HepG2 (cell line): ENCODE measurements around the gene HS6ST2. TPM values are rescaled to one million over a fixed set of nuclear protein-coding genes. Genes with fewer than 3 reads are reported as not detected.

Experiments
- ATAC-seq: fragments of 200-7000 bp; cut with Tn5 transposase; 3 replicates; pipeline ENCODE4 v1.9.1; 2020; ENCODE audit warnings: mild to moderate bottlenecking, moderate library complexity
- BruUV-seq: library from RNA; stranded (reverse); fragments of 400-500 nt; replicated peaks from 2 replicates; lab custom pipeline; 2021; lab: Mats Ljungman, UMichigan
- CTCF ChIA-PET: fragments of 300-600 bp; formaldehyde crosslinking; extraction: SDS; loops from one replicate; lab custom pipeline; 2021; ENCODE audit warnings: low total read pairs, inconsistent platforms, low intra/inter-chr PET ratio; lab: Yijun Ruan, JAX
- POLR2A ChIA-PET: fragments of 350-600 bp; sonication (Branson Sonifier 250); formaldehyde crosslinking; loops from one replicate; lab custom pipeline; 2020; ENCODE audit warnings: antibody characterized with exemption, inconsistent platforms; lab: Yijun Ruan, JAX
- DNase-seq: peaks from one replicate; pipeline ENCODE4 v3.0.0-alpha.2; 2015; ENCODE audit warnings: low spot score
- FAIRE-seq: peaks from 3 replicates; lab custom pipeline; 2011; peaks lifted over from hg19 to GRCh38; lab: Jason Lieb, UNC
- H2AFZ ChIP-seq: one replicate; pipeline ENCODE4 v1.6.1; 2011; ENCODE audit warnings: low read length, inconsistent platforms
- H3K27ac ChIP-seq: fragments of 300-600 bp; 3 replicates; pipeline ENCODE4 v1.8.0; 2011; ENCODE audit warnings: mixed run types, mild to moderate bottlenecking, mixed read lengths, low read length, inconsistent platforms; ENCODE audit not compliant: insufficient read depth; ENCODE audit errors: extremely low read length
- H3K27me3 ChIP-seq, 2 experiments: fragments of 200-600 bp in 1 of 2; 2 replicates in 1 of 2; 3 replicates in 1 of 2; pipeline versions ENCODE4 v1.6.0 to v1.8.0; 2011; ENCODE audit warnings: low read length in 2 of 2, mild to moderate bottlenecking in 2 of 2, moderate library complexity in 2 of 2, inconsistent platforms in 1 of 2; ENCODE audit not compliant: insufficient read depth in 2 of 2, control insufficient read depth in 1 of 2
- H3K36me3 ChIP-seq, 2 experiments: fragments of 200-600 bp in 1 of 2; replicated peaks in 1 of 2; 2 replicates in 1 of 2; 3 replicates in 1 of 2; pipeline versions ENCODE4 v1.5.1 to v1.8.0; 2011; ENCODE audit warnings: low read length in 2 of 2, inconsistent platforms in 1 of 2; ENCODE audit not compliant: insufficient read depth in 2 of 2, control insufficient read depth in 1 of 2
- H3K4me1 ChIP-seq: 2 replicates; pipeline ENCODE4 v1.5.1; 2012; ENCODE audit warnings: low read length, inconsistent platforms; ENCODE audit not compliant: insufficient read depth
- H3K4me2 ChIP-seq: 2 replicates; pipeline ENCODE4 v1.6.0; 2011; ENCODE audit warnings: low read depth, low read length, inconsistent platforms
- H3K4me3 ChIP-seq, 3 experiments: fragments of 200-600 bp in 1 of 3; sonication (generic), shearing (Covaris generic) in 1 of 3; replicated peaks in 1 of 3; 2 replicates each; pipeline ENCODE4 v1.5.1; 2011 to 2016; ENCODE audit warnings: low read length in 3 of 3, inconsistent platforms in 2 of 3, low read depth in 2 of 3, mild to moderate bottlenecking in 2 of 3, control low read depth in 1 of 3, mixed read lengths in 1 of 3; ENCODE audit not compliant: insufficient read depth in 1 of 3
- H3K79me2 ChIP-seq: one replicate; pipeline ENCODE4 v1.6.1; 2011; ENCODE audit warnings: low read length, inconsistent platforms; ENCODE audit not compliant: insufficient read depth
- H3K9ac ChIP-seq: 2 replicates; pipeline ENCODE4 v1.6.0; 2011; ENCODE audit warnings: mild to moderate bottlenecking, low read depth, low read length, inconsistent platforms; ENCODE audit not compliant: insufficient read depth
- H3K9me3 ChIP-seq: 2 replicates; pipeline ENCODE4 v1.5.1; 2012; ENCODE audit warnings: mild to moderate bottlenecking, low read length
- H4K20me1 ChIP-seq: 2 replicates; pipeline ENCODE4 v1.6.0; 2011; ENCODE audit warnings: inconsistent platforms, mild to moderate bottlenecking, low read length, moderate library complexity; ENCODE audit not compliant: insufficient read depth
- CENPBD1 ChIP-seq: sonication (generic); formaldehyde crosslinking; IDR thresholded peaks from 2 replicates; pipeline ENCODE4 v1.8.0; 2022; ENCODE audit warnings: missing genetic modification reagents, low read depth, mild to moderate bottlenecking, borderline replicate concordance
- HMG20B ChIP-seq: conservative IDR thresholded peaks from 2 replicates; pipeline ENCODE4 v1.6.1; 2016; ENCODE audit warnings: missing genetic modification reagents, missing compliant biosample characterization
- REL ChIP-seq: sonication (generic); formaldehyde crosslinking; conservative IDR thresholded peaks from 2 replicates; pipeline ENCODE4 v1.8.0; 2022; ENCODE audit warnings: mild to moderate bottlenecking, missing genetic modification reagents, moderate library complexity
- RFXAP ChIP-seq: sonication (generic); formaldehyde crosslinking; IDR thresholded peaks from 2 replicates; pipeline ENCODE4 v1.4.0; 2020; ENCODE audit warnings: missing genetic modification reagents, borderline replicate concordance
- ZNF318 ChIP-seq: sonication (generic); formaldehyde crosslinking; IDR thresholded peaks from 2 replicates; pipeline ENCODE4 v1.4.0; 2020; ENCODE audit warnings: mild to moderate bottlenecking, missing genetic modification reagents
- ZNF788 ChIP-seq: sonication (generic); formaldehyde crosslinking; IDR thresholded peaks from 2 replicates; pipeline ENCODE4 v1.5.0; 2020; ENCODE audit warnings: mild to moderate bottlenecking, missing genetic modification reagents, borderline replicate concordance
- WGBS: methylation state at CpG from one replicate; pipeline ENCODE4 v1.1.6; 2017; ENCODE audit warnings: low lambda C conversion rate; 5-methylcytosine and 5-hydroxymethylcytosine counted together
- in situ Hi-C: cut with HindIII; loops from 2 replicates; pipeline ENCODE4 v1.10.0; 2017; ENCODE audit warnings: low pct_unique_long_range_greater_than_20kb; ENCODE audit not compliant: extremely low pct_ligation_motif_present
- intact Hi-C: fragments of 100-400 bp; cut with micrococcal nuclease; formaldehyde crosslinking; loops from one replicate; pipeline ENCODE4 v1.10.0; 2022; ENCODE audit not compliant: unreplicated experiment
- polyA plus RNA-seq, 8 experiments: library from polyadenylated mRNA; depleted of rRNA in 3 of 8; stranded (reverse) in 7 of 8; unstranded in 1 of 8; fragments of >200 nt; fragmentation: Illumina TruSeq in 4 of 8; extraction: Trizol in 4 of 8; gene quantifications; 2 replicates each; pipeline versions ENCODE4 v1.2.1 to v1.2.3, GENCODE V29; 2011 to 2016; ENCODE audit warnings: low read depth in 4 of 8, missing spikeins in 1 of 8, mixed read lengths in 1 of 8; ENCODE audit not compliant: insufficient read depth in 1 of 8
- total RNA-seq, 5 experiments: library from RNA; depleted of rRNA; stranded (reverse); fragments of >200 nt; fragmentation: Illumina TruSeq; extraction: Trizol; gene quantifications; 2 replicates each; pipeline ENCODE4 v1.2.3, GENCODE V29; 2016; ENCODE audit warnings: low read depth in 1 of 5

The HS6ST2 gene
- total and polyA plus RNA-seq, 2 of the 13 experiments (the other 11 are each of a cell fraction or from before 2014, with no cell fraction given) = 0.05 TPM; not detected in 1

GRCh38 chrX:132685276-132685675 lies 273.2 kb downstream of the HS6ST2 start (continued):
- no peak for TF ChIP-seq CENPBD1 (CRISPR knock-in tag)
- TF ChIP-seq, all 625 proteins: peak for 0

GRCh38 chrX:132677233-132677716 lies 281.2 kb downstream of the HS6ST2 start:
- in situ Hi-C loops (no loop called here), intact Hi-C loops (no loop called here)
- Histone ChIP-seq H3K9me3 (no peaks in the 10 kb centered on the region), H3K36me3 (no peaks in the 10 kb centered on the region), H3K9ac (no peak overlapping the region), H3K27me3 (no peaks in the 10 kb centered on the region), H3K79me2 (no peaks in the 10 kb centered on the region), H2AFZ (no peak overlapping the region), H3K4me1 (no peaks in the 10 kb centered on the region), H3K4me2 (no peak overlapping the region), H3K4me3 (no peak overlapping the region), H4K20me1 (no peaks in the 10 kb centered on the region), H3K27ac (no peak overlapping the region)
- DNase-seq = no peak
- CTCF ChIA-PET = no interaction called here
- 36% methylated on average over 2 of the region's 2 CpGs for WGBS
- ATAC-seq = no peak
- no peak for FAIRE-seq
- BruUV-seq = no TSS peak
- POLR2A ChIA-PET = no interaction called here
- TF ChIP-seq REL = no peak
- TF ChIP-seq ZNF318 (CRISPR knock-in tag) = no peak
- no peak for TF ChIP-seq ZNF788 (CRISPR knock-in tag)
- TF ChIP-seq RFXAP (CRISPR knock-in tag) = no peak
- TF ChIP-seq HMG20B (CRISPR knock-in tag) = no peak
